Measurements from ENCODE around the gene DLGAP1.
A peak's percentile ranks its signal among the peaks of the same experiment; 100 is the strongest.

Gene DLGAP1

DNA sequence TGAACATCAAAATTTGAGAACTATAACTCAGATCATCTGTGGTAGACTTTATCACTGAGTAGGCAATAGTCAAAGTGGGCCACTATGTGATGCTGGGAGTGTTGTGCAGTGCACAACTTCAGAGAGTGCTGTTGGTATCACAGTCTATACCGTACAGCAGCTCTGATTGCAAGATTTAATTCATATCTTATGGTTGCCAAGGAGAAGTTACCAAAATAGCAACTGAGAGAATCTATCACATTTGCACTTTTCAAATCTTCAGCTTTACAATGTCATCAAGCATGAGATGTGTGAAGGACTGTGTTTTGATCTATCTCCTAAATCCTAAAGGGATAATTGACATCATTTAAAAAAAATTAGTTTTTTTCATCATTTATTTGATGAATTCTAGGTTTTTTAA is 216.1 kb downstream of the DLGAP1 start:
- no peak for DNase-seq (ENCODE audit: low read depth)
- TF ChIP-seq, protein P1, sequence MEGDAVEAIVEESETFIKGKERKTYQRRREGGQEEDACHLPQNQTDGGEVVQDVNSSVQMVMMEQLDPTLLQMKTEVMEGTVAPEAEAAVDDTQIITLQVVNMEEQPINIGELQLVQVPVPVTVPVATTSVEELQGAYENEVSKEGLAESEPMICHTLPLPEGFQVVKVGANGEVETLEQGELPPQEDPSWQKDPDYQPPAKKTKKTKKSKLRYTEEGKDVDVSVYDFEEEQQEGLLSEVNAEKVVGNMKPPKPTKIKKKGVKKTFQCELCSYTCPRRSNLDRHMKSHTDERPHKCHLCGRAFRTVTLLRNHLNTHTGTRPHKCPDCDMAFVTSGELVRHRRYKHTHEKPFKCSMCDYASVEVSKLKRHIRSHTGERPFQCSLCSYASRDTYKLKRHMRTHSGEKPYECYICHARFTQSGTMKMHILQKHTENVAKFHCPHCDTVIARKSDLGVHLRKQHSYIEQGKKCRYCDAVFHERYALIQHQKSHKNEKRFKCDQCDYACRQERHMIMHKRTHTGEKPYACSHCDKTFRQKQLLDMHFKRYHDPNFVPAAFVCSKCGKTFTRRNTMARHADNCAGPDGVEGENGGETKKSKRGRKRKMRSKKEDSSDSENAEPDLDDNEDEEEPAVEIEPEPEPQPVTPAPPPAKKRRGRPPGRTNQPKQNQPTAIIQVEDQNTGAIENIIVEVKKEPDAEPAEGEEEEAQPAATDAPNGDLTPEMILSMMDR (IDR thresholded peaks at IDR 0.05; ENCODE audit: insufficient read depth, low read depth, low read length, missing control alignments), result no peak
- H3K4me3 ChIP-seq (ENCODE audit: low read depth, low read length), result no peak overlapping the region

DNA sequence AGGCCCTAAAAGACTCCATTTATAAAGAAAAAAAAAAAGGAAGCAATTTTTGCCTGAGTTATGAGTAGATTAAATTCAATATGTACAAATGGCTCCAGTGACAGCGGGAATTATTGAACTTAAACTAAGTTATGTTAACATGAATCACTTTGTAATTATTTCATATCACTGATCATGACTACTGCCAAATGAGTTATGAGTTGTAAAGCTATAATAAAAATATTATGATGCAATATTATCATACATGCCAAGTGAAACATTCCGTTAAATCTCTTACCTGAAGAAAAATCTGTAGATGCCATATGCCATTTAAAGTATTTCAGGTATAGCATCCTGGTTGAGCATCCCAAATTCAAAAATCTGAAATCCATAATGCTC is 217.5 kb downstream of the DLGAP1 start:
- no peak overlapping the region for H3K4me3 ChIP-seq (ENCODE audit: low read depth, low read length)
- DNase-seq (ENCODE audit: low read depth), result no peak
- TF ChIP-seq, protein P1 (IDR thresholded peaks at IDR 0.05; ENCODE audit: insufficient read depth, low read depth, low read length, missing control alignments), result no peak

DNA sequence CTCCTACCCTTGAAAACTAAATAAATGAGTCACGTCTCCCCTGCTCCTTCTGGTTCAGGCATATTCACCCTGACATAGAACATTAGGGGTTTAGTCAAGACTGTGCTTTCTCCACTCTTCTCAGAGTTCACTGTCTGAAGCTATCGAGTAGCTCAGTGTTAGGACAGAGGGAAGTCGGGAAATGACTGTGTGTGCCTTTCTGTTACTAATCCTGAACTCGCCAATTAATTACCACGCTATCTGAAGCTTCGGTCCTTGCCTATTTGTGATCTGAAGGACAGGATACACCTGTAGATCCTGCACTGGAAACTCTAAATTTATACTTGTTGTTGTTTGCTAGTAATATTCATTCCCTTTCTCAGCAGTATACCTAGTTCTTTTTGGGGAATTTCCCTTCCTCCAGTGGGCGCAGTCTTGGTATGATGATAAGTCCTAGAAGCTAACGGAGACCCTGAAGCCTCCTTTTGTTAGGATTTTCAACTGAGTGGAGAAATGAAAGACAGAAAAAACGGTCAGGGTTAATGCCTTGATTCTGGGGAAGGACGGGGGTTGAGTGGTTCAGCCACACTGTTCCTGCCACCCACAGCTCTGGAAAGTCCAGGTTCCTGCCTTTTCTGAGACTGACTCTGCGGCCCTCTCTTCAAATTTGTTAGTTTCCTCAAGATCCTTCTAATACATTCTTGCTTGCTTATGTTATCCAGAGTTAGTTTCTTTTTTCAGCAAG is 218.0 kb downstream of the DLGAP1 start:
- TF ChIP-seq, protein P1 (IDR thresholded peaks at IDR 0.05; ENCODE audit: insufficient read depth, low read depth, low read length, missing control alignments), result no peak
- peak; percentile 72 for DNase-seq (ENCODE audit: low read depth)
- H3K4me3 ChIP-seq (ENCODE audit: low read depth, low read length), result peak overlapping the region; percentile 6; the same call in 1 of the 2 replicates

DNA sequence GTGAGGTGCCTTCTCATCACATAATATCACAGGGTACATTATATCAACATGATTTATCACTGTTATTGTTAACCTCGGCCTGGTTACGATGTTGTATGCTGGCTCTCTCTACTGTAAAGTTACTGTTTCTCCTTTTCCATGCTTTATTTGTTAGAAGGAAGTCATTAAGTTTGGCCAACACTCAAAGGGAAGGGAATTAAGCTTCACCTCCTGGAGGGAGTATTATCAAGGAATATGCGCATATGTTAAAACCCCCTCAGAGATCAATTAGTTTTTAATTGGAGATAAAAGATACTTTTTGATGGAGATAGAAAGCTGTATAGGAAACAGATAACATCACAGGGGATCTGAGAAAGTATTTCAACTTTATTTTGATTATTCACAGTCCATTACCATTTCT is 221.6 kb downstream of the DLGAP1 start:
- no peak for DNase-seq (ENCODE audit: low read depth)
- H3K4me3 ChIP-seq (ENCODE audit: low read depth, low read length), result no peak overlapping the region
- TF ChIP-seq, protein P1 (IDR thresholded peaks at IDR 0.05; ENCODE audit: insufficient read depth, low read depth, low read length, missing control alignments), result no peak

DNA sequence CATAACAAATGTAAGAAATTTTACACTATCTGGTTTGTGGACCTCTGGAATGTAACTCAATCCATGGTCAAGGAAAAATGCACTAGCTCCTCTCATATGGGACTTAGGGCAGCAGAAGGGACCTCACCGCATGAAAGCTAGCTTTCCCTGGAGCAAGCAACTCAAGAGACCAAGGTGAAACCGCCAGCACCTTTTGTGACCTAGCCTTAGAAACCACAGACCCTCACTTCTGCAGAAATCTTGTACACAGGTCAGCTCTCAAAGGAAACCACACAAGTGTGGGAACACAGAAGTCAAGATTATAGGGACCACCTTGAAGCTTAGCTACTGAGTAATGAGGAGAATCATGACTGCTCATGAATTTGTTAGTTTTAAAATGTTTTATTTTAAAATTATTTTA is 222.5 kb downstream of the DLGAP1 start:
- peak; percentile 67 for DNase-seq (ENCODE audit: low read depth)
- no peak overlapping the region for H3K4me3 ChIP-seq (ENCODE audit: low read depth, low read length)
- TF ChIP-seq, protein P1 (IDR thresholded peaks at IDR 0.05; ENCODE audit: insufficient read depth, low read depth, low read length, missing control alignments), result no peak

DNA sequence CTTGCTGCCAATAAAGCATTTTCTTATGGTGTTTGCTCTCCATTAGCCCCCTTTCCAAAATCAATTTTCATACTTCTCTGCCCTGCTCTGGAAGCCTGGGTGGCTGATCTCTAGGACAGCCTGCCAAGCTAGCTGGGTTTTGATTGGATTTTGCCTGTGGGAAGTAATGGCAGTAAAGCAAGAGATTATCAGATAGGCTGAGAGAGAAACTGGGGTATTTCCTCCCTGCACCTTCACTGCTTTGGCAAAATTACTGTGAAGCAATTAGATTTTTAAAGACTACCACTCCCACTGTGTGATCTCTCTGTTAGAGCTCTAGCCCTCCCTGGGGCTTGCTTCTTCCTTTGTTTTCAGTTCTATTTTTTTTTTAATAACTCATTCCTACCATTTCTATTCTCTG is 223.8 kb downstream of the DLGAP1 start:
- H3K4me3 ChIP-seq (ENCODE audit: low read depth, low read length), result no peak overlapping the region
- TF ChIP-seq, protein P1 (IDR thresholded peaks at IDR 0.05; ENCODE audit: insufficient read depth, low read depth, low read length, missing control alignments), result no peak
- no peak for DNase-seq (ENCODE audit: low read depth)
